ENCODE results near the gene NEURL4. TPM values are rescaled to one million over a fixed set of nuclear protein-coding genes. Genes with fewer than 3 reads are reported as not detected.

Gene NEURL4
- total RNA-seq, result 31.2 TPM

DNA sequence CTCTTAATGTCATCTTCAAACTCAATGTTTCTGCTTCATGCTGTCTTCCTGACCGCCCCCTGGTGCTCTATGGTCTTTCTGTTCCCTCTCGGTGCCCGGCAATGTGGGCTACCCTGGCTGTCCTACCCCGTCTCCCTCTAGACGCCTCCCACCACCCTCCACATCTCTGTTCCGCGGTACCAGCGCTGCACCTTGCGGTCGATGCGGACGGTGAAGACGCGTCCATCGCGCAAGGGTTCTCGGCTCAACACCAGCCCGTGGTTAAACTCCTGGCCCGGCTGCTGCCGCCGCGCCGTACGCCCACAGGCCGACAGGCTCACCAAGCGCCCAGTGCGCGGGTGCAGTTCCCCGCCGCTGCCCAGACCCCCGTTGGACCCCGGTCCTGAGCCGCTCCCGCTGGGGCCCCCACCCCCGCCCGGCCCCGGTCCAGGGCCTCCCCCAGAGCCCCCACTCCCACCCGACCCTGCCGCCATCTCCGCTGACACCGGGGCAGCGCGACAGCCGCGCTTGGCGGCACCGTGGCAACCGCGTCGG is at the start of gene NEURL4:
NEURL4 (minus strand) TSS at position 496 of the 534 bp plus-strand sequence; CDS start at position 473, 23 bp downstream.

DNA sequence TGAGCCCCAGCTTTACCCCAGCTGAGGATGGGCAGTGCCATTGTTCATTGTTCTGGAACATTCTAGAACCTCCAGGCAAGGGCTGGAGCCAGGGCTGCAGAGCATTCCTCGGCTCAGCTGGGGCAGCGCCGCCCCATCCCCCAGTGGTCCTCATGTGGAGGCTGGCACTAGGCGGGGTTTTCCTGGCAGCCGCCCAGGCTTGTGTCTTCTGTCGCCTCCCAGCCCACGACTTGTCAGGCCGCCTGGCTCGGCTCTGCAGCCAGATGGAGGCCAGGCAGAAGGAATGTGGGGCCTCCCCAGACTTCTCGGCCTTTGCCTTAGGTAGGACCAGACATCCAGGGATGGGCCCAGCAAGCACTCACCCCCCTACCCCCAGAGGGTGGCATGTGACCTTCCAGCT is 25.9 kb upstream of the NEURL4 start, which contains the start of gene TMEM95:
TMEM95 (plus strand) TSS at position 104 of the 400 bp plus-strand sequence; CDS start at position 153, 49 bp downstream.

DNA sequence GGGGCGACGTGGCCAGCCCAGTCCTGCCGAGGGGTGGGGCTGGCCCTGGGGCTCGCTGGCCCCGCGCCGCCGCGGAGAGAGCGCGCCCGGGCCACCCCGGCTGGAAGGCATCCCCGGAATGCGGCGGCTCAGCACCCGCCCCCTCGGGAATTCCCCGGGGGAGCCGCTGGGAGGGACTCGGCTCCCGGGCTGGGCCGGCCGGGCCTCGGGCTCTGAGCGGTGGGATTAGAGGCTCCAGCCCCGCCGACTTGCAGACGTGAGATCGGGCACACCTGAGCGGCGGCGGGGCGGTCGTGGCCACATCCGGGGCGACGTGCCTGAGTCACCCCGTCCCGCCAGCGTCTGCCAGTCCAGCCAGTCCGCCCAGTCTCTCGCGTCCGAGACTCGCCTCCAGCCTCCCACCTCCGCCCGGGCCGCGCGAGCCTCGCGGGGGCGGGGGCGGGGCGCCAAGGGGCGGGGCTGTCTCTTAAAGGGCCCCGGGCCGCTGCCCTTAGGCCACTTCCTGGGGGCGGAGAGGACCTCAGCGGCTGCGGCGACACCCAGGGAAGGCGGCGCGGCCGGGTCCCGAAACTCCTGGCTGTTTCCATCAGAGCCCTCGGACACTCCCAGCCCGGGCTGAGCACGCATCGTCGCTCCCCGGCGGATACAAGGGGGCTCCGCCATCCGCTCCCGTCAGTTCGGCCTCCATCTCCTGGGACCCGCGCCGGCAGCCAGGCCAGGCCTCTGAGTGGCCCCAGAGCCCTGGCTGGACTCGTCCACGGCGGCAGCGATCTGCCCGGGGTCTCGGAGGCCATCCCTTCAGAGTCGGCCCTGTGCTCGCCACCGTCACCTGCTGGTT is 22.7 kb upstream of the NEURL4 start, which contains the start of gene KCTD11:
KCTD11 (plus strand) TSS at position 498 of the 838 bp plus-strand sequence.

DNA sequence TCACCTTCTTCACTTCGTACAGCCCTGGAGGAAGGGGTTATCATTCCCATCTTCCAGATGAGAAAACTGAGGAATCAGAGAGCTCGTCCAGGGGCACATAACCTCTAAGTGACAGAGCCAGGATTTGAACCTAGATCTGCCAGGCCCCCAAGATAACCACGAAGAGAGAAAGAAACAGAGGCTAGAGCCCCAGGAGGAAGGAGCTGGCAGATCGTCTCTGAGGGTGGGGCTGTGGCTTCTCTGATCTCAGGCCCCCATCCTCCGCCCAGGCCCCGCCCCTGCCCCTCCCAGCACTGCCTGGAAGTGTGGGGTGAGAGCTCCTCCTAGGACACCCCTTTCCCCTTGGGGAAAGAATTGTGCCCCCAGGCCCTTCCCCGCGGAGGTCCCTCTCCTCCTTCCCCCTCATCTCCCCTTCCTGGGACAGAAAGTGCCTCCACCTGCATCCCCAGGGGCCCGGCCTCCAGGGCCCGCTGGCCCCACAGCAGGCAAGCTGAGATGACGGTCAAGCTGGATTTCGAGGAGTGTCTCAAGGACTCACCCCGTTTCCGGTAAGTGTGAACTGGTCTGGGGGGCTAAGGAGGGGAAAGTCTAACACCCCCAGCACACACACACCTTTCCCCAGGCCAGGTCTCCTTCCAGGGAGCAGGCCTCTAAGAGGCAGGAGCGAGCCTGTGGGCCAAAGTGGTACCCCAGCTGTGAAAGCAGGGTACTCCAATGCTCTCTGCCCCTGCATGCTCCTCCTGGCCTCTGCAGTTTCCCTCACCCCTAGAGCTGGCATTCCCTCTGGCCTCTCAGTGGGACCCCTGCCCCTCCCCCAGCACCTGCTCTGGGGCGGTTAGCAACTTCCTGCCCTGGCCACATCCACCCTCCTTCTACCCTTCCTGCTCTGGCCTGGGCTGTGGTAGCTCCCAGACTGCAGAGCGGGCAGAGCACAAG is 7.4 kb upstream of the NEURL4 start, which contains the start of gene ACAP1:
ACAP1 (plus strand) TSS at position 290 of the 936 bp plus-strand sequence; CDS start at position 496, 206 bp downstream.

DNA sequence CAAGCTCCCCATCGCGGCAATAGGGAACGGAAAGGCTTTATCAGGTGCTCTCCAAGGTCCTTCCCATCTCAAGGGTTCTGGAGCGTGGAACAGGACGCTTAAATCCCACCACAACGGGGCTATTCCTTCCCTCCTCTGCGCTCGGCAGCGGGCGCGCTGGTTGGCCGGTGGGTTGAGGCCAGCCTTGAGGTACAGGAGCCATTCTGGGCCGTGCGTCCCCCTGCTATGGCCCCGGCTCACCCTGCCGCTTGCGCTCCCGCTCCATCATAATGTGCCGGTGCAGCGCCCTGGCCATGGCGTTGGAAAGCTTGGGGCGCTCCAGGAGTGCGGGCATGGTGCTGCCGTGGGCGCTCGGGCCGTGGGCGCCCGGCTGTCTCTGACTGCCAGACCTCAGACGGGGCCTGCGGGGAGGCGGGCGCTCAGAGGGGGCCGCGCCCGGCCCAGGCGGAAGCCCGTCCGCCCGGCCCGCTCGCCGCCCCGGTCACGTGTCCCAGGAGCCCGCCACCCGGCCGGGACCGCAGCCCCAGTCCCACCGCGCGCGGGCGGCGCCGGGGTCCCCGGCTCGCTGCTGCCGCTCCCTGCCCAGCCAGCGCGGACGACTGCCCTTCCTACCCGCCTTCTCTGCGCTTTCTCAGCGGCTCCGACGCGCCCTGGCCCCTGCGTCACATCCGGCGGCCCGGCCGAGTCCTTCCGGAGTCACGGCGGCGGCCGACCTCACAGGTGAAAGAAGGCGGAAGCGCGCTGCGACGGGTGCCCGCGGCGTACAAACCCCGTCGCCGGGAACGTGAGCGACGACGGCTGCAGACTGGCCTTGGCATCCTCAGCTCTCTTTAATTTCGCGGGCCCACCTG is 14.2 kb downstream of the NEURL4 start, which contains the start of gene GPS2:
GPS2 (minus strand) TSS at position 642 of the 851 bp plus-strand sequence; CDS start at position 334, 308 bp downstream.

DNA sequence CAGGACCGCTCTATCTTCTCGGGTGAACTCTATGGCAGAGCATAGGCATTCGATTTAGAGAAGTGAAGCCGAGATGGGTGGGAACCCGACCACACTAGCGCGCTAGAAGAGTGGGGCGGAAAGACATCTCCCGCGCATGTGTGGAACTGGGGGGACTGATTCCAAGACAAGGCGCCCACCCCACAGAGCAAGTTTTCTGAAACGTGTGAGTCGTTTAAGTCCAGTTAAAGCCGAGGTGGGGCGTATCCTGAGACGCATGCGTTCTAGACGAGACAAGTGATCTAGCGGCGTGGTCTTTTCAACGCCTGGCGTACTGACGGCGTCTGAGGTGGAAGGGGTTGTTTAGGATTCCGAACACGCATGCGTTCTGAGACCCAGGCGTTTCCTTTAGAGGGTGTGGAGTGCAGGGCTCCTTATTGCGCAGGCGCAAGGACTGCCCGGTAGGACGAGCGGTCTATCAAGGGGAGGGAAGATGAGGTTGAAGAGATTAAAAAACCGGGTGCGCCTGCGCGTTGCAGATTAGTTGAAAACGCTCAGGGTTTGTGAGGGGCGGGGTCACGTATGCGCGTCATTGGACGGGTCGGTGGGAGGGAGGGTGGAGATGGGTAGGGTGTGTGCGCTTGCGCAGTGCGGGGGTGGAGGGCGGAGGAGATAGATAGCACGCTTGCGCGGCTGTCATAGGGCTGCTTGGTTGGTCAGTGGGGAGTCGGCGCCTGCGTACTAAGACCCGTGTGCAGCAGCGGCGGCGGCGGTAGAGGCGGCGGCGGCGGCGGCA is 22.0 kb downstream of the NEURL4 start, which contains the start of gene EIF5A:
EIF5A (plus strand) TSS at position 718 of the 775 bp plus-strand sequence. CDS start 2,008 bp downstream, outside the sequence.

DNA sequence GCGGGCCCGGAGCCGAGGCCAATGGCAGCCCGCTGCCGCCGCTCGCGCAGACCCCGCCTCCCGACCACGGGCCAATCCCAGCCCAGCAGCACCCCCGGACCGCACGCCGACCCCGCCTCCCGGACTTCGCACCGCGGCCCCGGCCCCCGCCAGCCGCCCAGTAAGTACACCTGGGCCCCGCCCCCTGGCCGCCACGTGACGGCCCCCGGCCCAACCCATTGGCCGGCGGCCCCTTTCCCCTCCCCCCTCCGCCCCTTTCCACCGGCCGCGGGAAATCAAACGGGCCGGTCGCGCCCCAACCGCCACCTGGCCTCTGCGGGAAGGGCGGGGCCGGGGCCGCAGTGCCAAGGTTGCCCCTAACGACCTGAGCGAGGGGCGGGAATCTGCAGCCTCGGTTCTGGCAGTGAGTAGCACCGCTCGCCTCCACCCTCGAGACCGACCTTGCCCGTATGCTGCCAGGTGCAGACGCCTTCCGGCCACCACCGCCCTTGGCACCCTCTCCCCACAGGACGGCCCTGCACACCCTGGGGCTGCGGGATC is 34.5 kb downstream of the NEURL4 start, which contains the start of gene YBX2:
YBX2 (minus strand) TSS at position 26 of the 540 bp plus-strand sequence. CDS start 139 bp downstream, outside the sequence.

DNA sequence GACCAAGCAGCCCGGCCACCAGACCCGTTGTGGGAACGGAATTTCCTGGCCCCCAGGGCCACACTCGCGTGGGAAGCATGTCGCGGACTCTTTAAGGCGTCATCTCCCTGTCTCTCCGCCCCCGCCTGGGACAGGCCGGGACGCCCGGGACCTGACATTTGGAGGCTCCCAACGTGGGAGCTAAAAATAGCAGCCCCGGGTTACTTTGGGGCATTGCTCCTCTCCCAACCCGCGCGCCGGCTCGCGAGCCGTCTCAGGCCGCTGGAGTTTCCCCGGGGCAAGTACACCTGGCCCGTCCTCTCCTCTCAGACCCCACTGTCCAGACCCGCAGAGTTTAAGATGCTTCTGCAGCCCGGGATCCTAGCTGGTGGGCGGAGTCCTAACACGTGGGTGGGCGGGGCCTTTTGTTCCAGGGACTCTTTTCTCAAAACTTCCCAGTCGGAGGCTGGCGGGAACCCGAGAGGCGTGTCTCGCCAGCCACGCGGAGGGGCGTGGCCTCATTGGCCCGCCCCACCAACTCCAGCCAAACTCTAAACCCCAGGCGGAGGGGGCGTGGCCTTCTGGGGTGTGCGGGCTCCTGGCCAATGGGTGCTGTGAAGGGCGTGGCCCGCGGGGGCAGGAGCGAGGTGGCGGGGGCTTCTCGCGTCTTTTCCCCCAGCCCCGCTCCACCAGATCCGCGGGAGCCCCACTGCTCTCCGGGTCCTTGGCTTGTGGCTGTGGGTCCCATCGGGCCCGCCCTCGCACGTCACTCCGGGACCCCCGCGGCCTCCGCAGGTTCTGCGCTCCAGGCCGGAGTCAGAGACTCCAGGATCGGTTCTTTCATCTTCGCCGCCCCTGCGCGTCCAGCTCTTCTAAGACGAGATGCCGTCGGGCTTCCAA is 47.8 kb downstream of the NEURL4 start, which contains the start of gene SLC2A4:
SLC2A4 (plus strand) TSS at position 645 of the 879 bp plus-strand sequence; CDS start at position 862, 217 bp downstream.

Small RNAs within 50 kb of the gene (small RNA-seq; reads per million reads assigned to genes)
- gene AC026954.2 (ENCODE audit: low replicate concordance), result not detected
- not detected for gene RF00019 (ENCODE audit: low replicate concordance)

Other genes starting within 250 kb of the NEURL4 start
- 4.8 TPM for gene CLEC10A, start 249.1 kb downstream of the NEURL4 start, total RNA-seq
- 2.2 TPM for gene ASGR2, start 214.5 kb downstream of the NEURL4 start, total RNA-seq
- 5.5 TPM for gene ASGR1, start 150.0 kb downstream of the NEURL4 start, total RNA-seq
- gene DLG4, start 109.5 kb downstream of the NEURL4 start, total RNA-seq, result 36.0 TPM
- gene ACADVL, start 109.4 kb downstream of the NEURL4 start, total RNA-seq, result 342 TPM
- gene DVL2, start 94.8 kb downstream of the NEURL4 start, total RNA-seq, result 73.5 TPM
- gene PHF23, start 89.9 kb downstream of the NEURL4 start, total RNA-seq, result 44.4 TPM
- gene GABARAP, start 86.9 kb downstream of the NEURL4 start, total RNA-seq, result 226 TPM
- 77.3 TPM for gene CTDNEP1, start 77.6 kb downstream of the NEURL4 start, total RNA-seq
- gene ELP5, start 77.1 kb downstream of the NEURL4 start, total RNA-seq, result 27.2 TPM
- 65.5 TPM for gene CLDN7, start 66.9 kb downstream of the NEURL4 start, total RNA-seq
- 19.6 TPM for gene SLC2A4, start 47.6 kb downstream of the NEURL4 start, total RNA-seq
- gene YBX2, start 34.7 kb downstream of the NEURL4 start, total RNA-seq, result 2.0 TPM
- gene EIF5A, start 21.7 kb downstream of the NEURL4 start, total RNA-seq, result 179 TPM
- gene GPS2, start 14.0 kb downstream of the NEURL4 start, total RNA-seq, result 30.4 TPM
- gene ACAP1, start 7.2 kb upstream of the NEURL4 start, total RNA-seq, result 4.8 TPM
- 7.0 TPM for gene KCTD11, start 22.8 kb upstream of the NEURL4 start, total RNA-seq
- not detected for gene TMEM95, start 25.8 kb upstream of the NEURL4 start, total RNA-seq
- 5.5 TPM for gene TNK1, start 51.8 kb upstream of the NEURL4 start, total RNA-seq
- gene PLSCR3, start 65.2 kb upstream of the NEURL4 start, total RNA-seq, result 23.1 TPM
- gene TMEM256, start 74.8 kb upstream of the NEURL4 start, total RNA-seq, result 109 TPM
- 21.3 TPM for gene NLGN2, start 78.5 kb upstream of the NEURL4 start, total RNA-seq
- gene SPEM1, start 91.0 kb upstream of the NEURL4 start, total RNA-seq, result not detected
- not detected for gene SPEM2, start 96.3 kb upstream of the NEURL4 start, total RNA-seq
- not detected for gene SPEM3, start 99.5 kb upstream of the NEURL4 start, total RNA-seq
- gene TMEM102, start 106.1 kb upstream of the NEURL4 start, total RNA-seq, result 5.0 TPM
- 4.8 TPM for gene FGF11, start 110.2 kb upstream of the NEURL4 start, total RNA-seq
- gene CHRNB1, start 115.7 kb upstream of the NEURL4 start, total RNA-seq, result 21.4 TPM
- gene ZBTB4, start 150.3 kb upstream of the NEURL4 start, total RNA-seq, result 31.0 TPM
- gene SLC35G6, start 152.1 kb upstream of the NEURL4 start, total RNA-seq, result not detected
- gene POLR2A, start 155.0 kb upstream of the NEURL4 start, total RNA-seq, result 118 TPM
- gene TNFSF12, start 219.7 kb upstream of the NEURL4 start, total RNA-seq, result 11.6 TPM
- 10.2 TPM for gene TNFSF13, start 229.4 kb upstream of the NEURL4 start, total RNA-seq
- gene SENP3, start 232.6 kb upstream of the NEURL4 start, total RNA-seq, result 58.0 TPM

Data from metanephros (tissue), 2 donors.